LNCaP clone FGC (cell line): ENCODE results near the gene IER3IP1.

Source experiments
- DNase-seq: peaks from one replicate; pipeline ENCODE4 v3.0.0-alpha.2; 2011; ENCODE audit warnings: low read depth
- H3K4me3 ChIP-seq: 2 replicates; pipeline ENCODE4 v1.5.1; 2011; ENCODE audit warnings: mild to moderate bottlenecking, low read depth, low read length, control low read depth
- TF ChIP-seq, protein P1 (sequence below): IDR thresholded peaks from 2 replicates; pipeline ENCODE4 v1.5.1; 2012; ENCODE audit warnings: mild to moderate bottlenecking; ENCODE audit not compliant: control insufficient read depth, insufficient read depth; ENCODE audit errors: extremely low read depth

Gene IER3IP1

DNA sequence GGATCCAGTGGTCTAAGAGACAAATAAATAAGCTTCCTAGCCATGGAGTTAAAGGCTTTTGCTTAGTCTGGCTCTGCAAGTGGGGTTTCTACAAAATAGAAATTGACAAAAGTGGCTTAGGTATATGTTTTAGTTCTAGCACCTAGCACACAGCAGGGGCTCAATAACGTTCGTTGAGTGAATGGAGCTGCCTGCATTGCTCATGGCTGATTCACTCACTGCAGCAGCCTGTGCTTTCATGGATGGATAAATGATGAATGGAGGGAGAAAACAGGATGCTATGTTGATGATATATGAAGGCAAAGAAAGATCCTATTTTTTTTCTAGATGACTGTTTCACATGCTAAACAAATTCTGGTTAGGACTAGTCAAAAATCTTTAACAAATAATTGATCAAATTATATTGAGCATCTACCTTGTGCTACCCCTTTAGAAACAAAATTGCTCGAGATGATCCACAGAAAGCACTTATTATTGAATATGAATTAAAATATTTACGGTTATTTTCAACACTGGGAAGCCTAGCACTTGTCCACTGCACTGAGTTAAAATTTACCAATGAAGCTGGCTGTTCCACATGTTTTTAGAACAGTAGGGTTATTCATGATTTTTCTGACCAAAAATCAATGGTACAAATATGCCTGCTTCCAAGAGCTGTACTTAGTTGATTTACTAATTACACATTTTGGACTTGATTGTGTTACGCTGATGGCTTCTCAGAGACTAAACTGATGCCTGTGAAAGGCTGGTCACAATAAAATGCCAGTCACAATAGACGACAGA, 65.5 kb downstream of the IER3IP1 start:
- TF ChIP-seq, protein P1, sequence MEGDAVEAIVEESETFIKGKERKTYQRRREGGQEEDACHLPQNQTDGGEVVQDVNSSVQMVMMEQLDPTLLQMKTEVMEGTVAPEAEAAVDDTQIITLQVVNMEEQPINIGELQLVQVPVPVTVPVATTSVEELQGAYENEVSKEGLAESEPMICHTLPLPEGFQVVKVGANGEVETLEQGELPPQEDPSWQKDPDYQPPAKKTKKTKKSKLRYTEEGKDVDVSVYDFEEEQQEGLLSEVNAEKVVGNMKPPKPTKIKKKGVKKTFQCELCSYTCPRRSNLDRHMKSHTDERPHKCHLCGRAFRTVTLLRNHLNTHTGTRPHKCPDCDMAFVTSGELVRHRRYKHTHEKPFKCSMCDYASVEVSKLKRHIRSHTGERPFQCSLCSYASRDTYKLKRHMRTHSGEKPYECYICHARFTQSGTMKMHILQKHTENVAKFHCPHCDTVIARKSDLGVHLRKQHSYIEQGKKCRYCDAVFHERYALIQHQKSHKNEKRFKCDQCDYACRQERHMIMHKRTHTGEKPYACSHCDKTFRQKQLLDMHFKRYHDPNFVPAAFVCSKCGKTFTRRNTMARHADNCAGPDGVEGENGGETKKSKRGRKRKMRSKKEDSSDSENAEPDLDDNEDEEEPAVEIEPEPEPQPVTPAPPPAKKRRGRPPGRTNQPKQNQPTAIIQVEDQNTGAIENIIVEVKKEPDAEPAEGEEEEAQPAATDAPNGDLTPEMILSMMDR, result no peak
- no peak overlapping the region for H3K4me3 ChIP-seq
- DNase-seq, result no peak

DNA sequence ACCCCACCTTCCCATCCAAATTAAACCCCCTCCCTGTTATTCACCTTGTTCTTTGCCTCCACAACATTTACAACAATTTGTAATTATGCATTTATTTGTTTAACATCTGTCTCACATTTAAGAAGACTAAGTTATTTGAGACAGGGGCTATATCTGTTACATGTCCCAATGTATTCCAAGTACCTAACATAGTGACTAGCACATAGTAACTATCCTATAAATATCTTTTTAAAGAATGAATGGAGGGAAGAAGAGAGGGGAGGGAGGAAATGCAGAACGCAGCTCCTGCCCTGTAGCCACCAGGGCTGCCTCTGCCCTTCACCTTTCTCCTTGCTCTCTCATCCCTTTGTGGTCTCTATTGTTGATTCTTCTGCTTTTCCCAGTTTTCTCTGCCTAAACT, 66.4 kb downstream of the IER3IP1 start:
- TF ChIP-seq, protein P1, result no peak
- no peak for DNase-seq
- H3K4me3 ChIP-seq, result no peak overlapping the region

DNA sequence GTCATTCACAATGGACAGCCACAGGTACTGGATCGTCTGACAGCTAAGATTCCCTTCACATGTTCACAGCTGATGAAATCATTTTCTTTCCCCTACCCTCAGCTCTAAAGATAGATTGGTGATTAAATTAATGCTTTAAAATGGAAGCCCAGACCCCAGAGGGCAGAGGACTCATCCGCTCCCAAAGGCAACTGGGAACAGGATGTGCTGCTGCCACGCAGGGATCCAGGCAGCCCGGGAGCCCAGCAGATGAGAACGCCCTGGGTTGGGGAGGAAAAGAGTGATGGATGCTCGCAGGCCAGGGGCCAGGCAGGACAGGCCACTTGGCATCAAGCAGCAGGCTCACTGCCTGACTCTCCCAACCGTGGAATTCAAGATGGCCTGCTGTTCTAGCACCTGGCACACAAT, 67.2 kb downstream of the IER3IP1 start:
- H3K4me3 ChIP-seq, result no peak overlapping the region
- no peak for DNase-seq
- TF ChIP-seq, protein P1, result no peak

DNA sequence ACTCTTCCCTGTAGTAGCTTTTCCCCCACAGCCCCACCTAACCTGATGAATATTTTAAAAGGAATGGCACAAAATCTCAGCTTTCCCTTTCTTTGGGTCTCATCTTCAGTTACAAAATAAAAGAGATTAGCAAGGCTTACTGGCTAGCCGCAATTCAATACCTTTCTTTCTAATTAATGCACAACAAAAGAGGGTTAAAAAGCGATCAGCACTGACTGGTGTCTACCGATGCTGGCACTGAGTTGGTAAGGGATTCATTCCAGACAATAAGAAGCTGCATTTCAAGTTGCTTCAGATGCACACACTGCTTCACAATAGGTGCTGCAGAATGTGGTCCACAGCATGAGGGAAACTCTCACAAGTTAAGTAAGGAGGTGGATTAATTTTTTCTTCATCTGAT, 67.8 kb downstream of the IER3IP1 start:
- no peak for DNase-seq

More for the DNA sequence above, 67.8 kb downstream of the IER3IP1 start:
- no peak overlapping the region for H3K4me3 ChIP-seq
- TF ChIP-seq, protein P1, result no peak
